Vagina (tissue), 2 donors: ENCODE results near the gene PLEKHF1. TPM values are rescaled to one million over a fixed set of nuclear protein-coding genes. Genes with fewer than 3 reads are reported as not detected.

Source experiments
- DNase-seq, 2 donors: peaks; one replicate each; pipeline ENCODE4 v3.0.0-alpha.2; 2017; ENCODE audit errors: extremely low spot score in 2 of 2
- H3K27ac ChIP-seq: fragments of 200-600 bp; sonication (generic); one replicate; pipeline ENCODE4 v1.5.1; 2019
- H3K27me3 ChIP-seq: fragments of 200-600 bp; sonication (generic); one replicate; pipeline ENCODE4 v1.5.1; 2019
- H3K36me3 ChIP-seq, 2 donors: fragments of 200-600 bp; sonication (generic); one replicate each; pipeline ENCODE4 v1.5.1; 2017 to 2019
- H3K4me1 ChIP-seq: fragments of 200-600 bp; sonication (generic); one replicate; pipeline ENCODE4 v1.5.1; 2019
- H3K4me3 ChIP-seq, 2 donors: fragments of 200-600 bp; sonication (generic); 1 replicate in 1 of 2; 2 replicates in 1 of 2; pipeline ENCODE4 v1.5.1; 2016 to 2019
- H3K9me3 ChIP-seq: fragments of 200-600 bp; sonication (generic); one replicate; pipeline ENCODE4 v1.5.1; 2019
- POLR2A ChIP-seq, 2 donors: fragments of 450-650 bp; IDR thresholded peaks; one replicate each; pipeline ENCODE4 v1.6.1; 2017; ENCODE audit warnings: antibody characterized with exemption in 2 of 2, mild to moderate bottlenecking in 2 of 2, moderate library complexity in 2 of 2
- POLR2AphosphoS5 ChIP-seq, 2 donors: sonication (generic); formaldehyde crosslinking; IDR thresholded peaks; one replicate each; pipeline ENCODE4 v1.9.0; 2017; ENCODE audit warnings: antibody characterized with exemption in 2 of 2, mild to moderate bottlenecking in 2 of 2, low read depth in 1 of 2; ENCODE audit not compliant: insufficient read depth in 1 of 2
- intact Hi-C: fragments of 100-400 bp; cut with DNase I; formaldehyde crosslinking; loops from one replicate; pipeline ENCODE4 v1.15.1; 2023
- total RNA-seq: library from RNA; depleted of rRNA; stranded (reverse); fragments of >200 nt; gene quantifications from one replicate; pipeline ENCODE4 v1.2.3, GENCODE V29; 2016
- TF ChIP-seq, protein P1 (sequence below), 3 experiments: fragments of 450-650 bp in 2 of 3; fragments of 200-600 bp in 1 of 3; sonication (generic) in 1 of 3; IDR thresholded peaks; one replicate each; pipeline ENCODE4 v1.5.1; 2017 to 2019; ENCODE audit warnings: antibody characterized with exemption in 3 of 3, mild to moderate bottlenecking in 2 of 3, moderate library complexity in 2 of 3

Gene PLEKHF1
- total RNA-seq, 1 donor from 2014 or later, result 37.1 TPM

DNA sequence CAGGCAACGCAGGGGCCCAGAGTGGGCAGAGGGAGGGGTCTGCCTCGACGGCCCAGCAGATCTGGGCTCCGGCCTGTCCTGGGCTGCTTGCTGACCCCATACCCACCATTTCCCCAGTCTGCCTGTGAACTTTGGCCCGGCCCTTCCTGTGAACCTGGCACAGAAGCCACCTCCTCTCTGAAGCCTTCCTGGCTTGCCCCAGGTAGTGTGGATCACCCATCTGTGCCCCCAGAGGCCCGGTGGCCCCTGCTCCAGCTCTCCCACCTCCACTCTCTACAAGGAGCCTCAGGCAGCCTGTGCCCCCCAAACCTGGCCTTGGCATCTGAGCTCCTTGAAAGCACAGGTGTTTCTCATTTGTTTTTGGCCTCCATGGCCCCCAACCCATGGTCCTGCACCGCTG lies 15.7 kb downstream of the PLEKHF1 start:
- intact Hi-C loops, result no loop called here
- no peak for DNase-seq
- no peaks in the 10 kb centered on the region for H3K9me3 ChIP-seq
- peaks cover 0 to 14% of the 10 kb centered on the region in 2 donors for H3K36me3 ChIP-seq
- H3K4me1 ChIP-seq, result peaks cover 69% of the 10 kb centered on the region
- TF ChIP-seq POLR2A (IDR thresholded peaks at IDR 0.05) (no peak), POLR2AphosphoS5 (IDR thresholded peaks at IDR 0.05; ENCODE audit: insufficient read depth in 1 of 2, low read depth in 1 of 2) (no peak)
- TF ChIP-seq, protein P1, sequence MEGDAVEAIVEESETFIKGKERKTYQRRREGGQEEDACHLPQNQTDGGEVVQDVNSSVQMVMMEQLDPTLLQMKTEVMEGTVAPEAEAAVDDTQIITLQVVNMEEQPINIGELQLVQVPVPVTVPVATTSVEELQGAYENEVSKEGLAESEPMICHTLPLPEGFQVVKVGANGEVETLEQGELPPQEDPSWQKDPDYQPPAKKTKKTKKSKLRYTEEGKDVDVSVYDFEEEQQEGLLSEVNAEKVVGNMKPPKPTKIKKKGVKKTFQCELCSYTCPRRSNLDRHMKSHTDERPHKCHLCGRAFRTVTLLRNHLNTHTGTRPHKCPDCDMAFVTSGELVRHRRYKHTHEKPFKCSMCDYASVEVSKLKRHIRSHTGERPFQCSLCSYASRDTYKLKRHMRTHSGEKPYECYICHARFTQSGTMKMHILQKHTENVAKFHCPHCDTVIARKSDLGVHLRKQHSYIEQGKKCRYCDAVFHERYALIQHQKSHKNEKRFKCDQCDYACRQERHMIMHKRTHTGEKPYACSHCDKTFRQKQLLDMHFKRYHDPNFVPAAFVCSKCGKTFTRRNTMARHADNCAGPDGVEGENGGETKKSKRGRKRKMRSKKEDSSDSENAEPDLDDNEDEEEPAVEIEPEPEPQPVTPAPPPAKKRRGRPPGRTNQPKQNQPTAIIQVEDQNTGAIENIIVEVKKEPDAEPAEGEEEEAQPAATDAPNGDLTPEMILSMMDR (IDR thresholded peaks at IDR 0.05), result no peak
- H3K4me3 ChIP-seq, result no peak overlapping the region
- no peaks in the 10 kb centered on the region for H3K27me3 ChIP-seq
- peak overlapping the region; percentile 83 for H3K27ac ChIP-seq

DNA sequence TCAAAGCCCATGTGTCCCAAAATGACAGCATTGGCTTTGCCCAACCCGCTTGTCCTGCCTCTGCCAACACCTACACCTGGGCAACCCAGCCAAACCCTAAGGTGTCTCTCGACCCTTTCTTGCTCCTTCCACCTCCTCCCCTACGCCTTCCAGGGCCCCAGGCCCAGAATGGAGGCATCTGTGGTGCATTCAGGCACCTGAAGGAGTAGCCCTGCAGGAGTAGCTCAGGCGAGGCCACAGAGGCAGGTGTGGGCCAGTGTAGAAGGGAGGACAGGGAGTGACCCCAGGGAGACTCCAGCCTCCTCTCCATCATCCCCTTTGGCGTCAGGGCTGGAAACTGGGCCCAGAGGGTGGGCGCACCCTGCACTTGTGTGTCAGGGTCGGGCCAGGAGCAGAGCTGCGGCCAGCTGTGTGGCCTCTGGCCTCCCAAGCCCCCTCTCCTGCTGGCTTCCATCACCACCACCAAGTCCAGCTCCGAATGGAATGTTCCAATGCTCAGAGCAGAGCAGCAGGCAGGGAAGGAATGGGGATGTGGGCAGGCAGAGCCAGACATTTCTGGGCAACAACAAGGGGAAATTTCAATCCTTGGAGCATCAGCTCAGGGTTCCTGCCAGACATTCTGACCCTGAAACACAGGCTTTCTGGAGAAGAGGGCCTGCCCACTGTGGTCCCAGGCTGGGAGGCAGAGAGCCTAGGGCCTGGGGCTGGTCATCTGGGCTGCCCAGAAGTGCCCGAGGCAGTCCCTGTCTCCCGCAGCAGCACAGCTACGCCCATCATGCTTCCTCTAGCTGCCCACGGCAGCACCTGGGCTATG lies 16.4 kb downstream of the PLEKHF1 start:
- peaks cover 67% of the 10 kb centered on the region for H3K4me1 ChIP-seq
- DNase-seq, result peak in 1 of 2 donors; percentile 87
- H3K27ac ChIP-seq, result peak overlapping the region; percentile 83
- no peaks in the 10 kb centered on the region for H3K9me3 ChIP-seq
- intact Hi-C loops, result no loop called here
- no peak overlapping the region for H3K4me3 ChIP-seq
- TF ChIP-seq, protein P1 (IDR thresholded peaks at IDR 0.05), result no peak
- TF ChIP-seq POLR2AphosphoS5 (IDR thresholded peaks at IDR 0.05; ENCODE audit: insufficient read depth in 1 of 2, low read depth in 1 of 2), result peak; percentile 8 to 48
- no peak for TF ChIP-seq POLR2A (IDR thresholded peaks at IDR 0.05)
- peaks cover 0 to 8% of the 10 kb centered on the region in 2 donors for H3K36me3 ChIP-seq
- no peaks in the 10 kb centered on the region for H3K27me3 ChIP-seq

DNA sequence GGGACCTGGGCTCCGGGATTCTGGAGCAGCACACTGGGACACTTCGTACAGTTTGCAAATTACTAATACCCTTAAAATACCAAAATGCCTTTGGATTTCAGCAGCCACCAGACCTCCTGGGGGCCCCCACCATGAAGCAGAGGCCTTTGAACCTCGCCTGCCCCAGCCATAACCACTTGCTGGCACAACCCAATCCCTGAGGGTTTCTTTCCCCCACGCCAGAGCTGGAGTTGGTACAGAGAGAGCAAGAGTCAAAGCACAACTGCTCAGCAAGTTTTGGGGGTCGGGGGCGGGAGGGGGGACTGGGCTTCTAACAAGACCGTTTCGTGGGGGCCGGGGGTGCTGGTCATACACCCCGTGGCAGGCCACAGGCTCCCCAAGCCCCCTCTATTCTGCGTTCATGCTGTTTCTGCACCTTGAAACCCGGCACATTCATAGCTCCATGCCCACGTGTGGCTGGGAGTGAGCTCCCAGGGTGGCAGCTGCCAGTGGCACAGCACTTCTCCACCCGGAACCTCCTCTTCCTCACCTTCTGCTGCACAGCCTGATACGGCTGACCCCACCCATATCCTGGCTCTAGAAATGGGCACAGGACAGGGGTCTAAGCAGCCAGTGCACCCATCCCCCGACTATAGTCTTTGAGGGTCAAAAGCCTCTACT lies 17.1 kb downstream of the PLEKHF1 start:
- no peaks in the 10 kb centered on the region for H3K9me3 ChIP-seq
- H3K27me3 ChIP-seq, result no peaks in the 10 kb centered on the region
- TF ChIP-seq, protein P1 (IDR thresholded peaks at IDR 0.05), result no peak
- no peak for TF ChIP-seq POLR2AphosphoS5 (IDR thresholded peaks at IDR 0.05; ENCODE audit: insufficient read depth in 1 of 2, low read depth in 1 of 2)
- no peak for TF ChIP-seq POLR2A (IDR thresholded peaks at IDR 0.05)
- peaks cover 0 to 2% of the 10 kb centered on the region in 2 donors for H3K36me3 ChIP-seq
- no peak overlapping the region for H3K4me3 ChIP-seq
- peak overlapping the region; percentile 83 for H3K27ac ChIP-seq
- peak in 1 of 2 donors; percentile 77 for DNase-seq
- intact Hi-C loops, result no loop called here
- peaks cover 66% of the 10 kb centered on the region for H3K4me1 ChIP-seq

DNA sequence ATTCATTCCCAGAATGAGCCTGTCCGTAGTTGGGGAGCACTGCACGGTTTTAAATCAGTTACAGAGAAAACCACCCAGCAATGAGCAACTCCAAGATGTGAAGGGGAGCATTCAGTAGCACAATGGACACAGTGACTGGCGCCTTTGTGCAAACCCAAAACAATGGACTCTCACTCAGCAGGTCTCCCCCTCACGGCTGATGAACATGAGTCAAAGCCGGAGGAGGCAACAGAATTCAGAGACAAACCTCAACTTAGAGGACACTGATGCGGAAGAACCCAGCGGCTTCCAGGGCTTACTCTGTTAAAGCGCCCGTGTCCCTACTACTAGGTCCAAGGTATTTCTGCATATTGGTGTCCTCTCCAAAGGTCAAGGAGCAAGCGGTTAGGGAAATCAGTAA lies 17.7 kb downstream of the PLEKHF1 start:
- no peak overlapping the region for H3K4me3 ChIP-seq
- H3K9me3 ChIP-seq, result no peaks in the 10 kb centered on the region
- H3K27me3 ChIP-seq, result no peaks in the 10 kb centered on the region
- H3K27ac ChIP-seq, result no peak overlapping the region
- intact Hi-C loops, result no loop called here
- no peaks in the 10 kb centered on the region for H3K36me3 ChIP-seq
- peaks cover 62% of the 10 kb centered on the region for H3K4me1 ChIP-seq
- peak in 1 of 2 donors; percentile 79 for DNase-seq
- TF ChIP-seq POLR2AphosphoS5 (IDR thresholded peaks at IDR 0.05; ENCODE audit: insufficient read depth in 1 of 2, low read depth in 1 of 2), result no peak
- no peak for TF ChIP-seq POLR2A (IDR thresholded peaks at IDR 0.05)
- TF ChIP-seq, protein P1 (IDR thresholded peaks at IDR 0.05), result no peak
